Panc1 (cell line): Measurements from ENCODE around the gene SAMD4B. TPM values are rescaled to one million over a fixed set of nuclear protein-coding genes. Genes with fewer than 3 reads are reported as not detected.

Source experiments
- ATAC-seq: fragments of 200-7000 bp; cut with Tn5 transposase; 2 replicates; pipeline ENCODE4 v1.9.1; 2020; ENCODE audit warnings: mild to moderate bottlenecking, moderate library complexity
- BruUV-seq: library from RNA; stranded (reverse); fragments of 400-500 nt; replicated peaks from 2 replicates; lab custom pipeline; 2021; lab: Mats Ljungman, UMichigan
- CTCF ChIA-PET: fragments of 300-600 bp; sonication (Branson Sonifier 250); formaldehyde crosslinking; loops from one replicate; lab custom pipeline; 2022; ENCODE audit warnings: antibody characterized with exemption; lab: Charles Lee
- POLR2A ChIA-PET: fragments of 300-600 bp; sonication (Branson Sonifier 250); formaldehyde crosslinking; loops from one replicate; lab custom pipeline; 2022; ENCODE audit warnings: antibody characterized with exemption; lab: Charles Lee
- DNase-seq: peaks from one replicate; pipeline ENCODE4 v3.0.0-alpha.2; 2010; ENCODE audit warnings: low read depth, low spot score
- H3K27ac ChIP-seq: 2 replicates; pipeline ENCODE4 v1.5.1; 2011; ENCODE audit warnings: mild to moderate bottlenecking, low read length, inconsistent platforms
- H3K27me3 ChIP-seq: fragments of 200-500 bp; sonication (Bioruptor generic); 2 replicates; pipeline ENCODE4 v1.6.0; 2014; ENCODE audit warnings: low read length, inconsistent platforms; ENCODE audit not compliant: control insufficient read depth, insufficient read depth
- H3K36me3 ChIP-seq: fragments of 200-500 bp; sonication (Bioruptor generic); 2 replicates; pipeline ENCODE4 v1.5.1; 2014; ENCODE audit warnings: inconsistent platforms, mild to moderate bottlenecking, low read length, moderate library complexity; ENCODE audit not compliant: control insufficient read depth, insufficient read depth
- H3K4me1 ChIP-seq: 2 replicates; pipeline ENCODE4 v1.5.1; 2011; ENCODE audit warnings: inconsistent platforms, mild to moderate bottlenecking, low read length, moderate library complexity; ENCODE audit not compliant: control insufficient read depth, insufficient read depth
- H3K4me3 ChIP-seq, 2 experiments: 2 replicates each; pipeline ENCODE4 v1.5.1; 2011 to 2012; ENCODE audit warnings: low read depth in 2 of 2, low read length in 2 of 2, mild to moderate bottlenecking in 2 of 2, inconsistent platforms in 1 of 2, moderate library complexity in 1 of 2
- H3K9me3 ChIP-seq: fragments of 200-500 bp; sonication (Bioruptor generic); 2 replicates; pipeline ENCODE4 v1.5.1; 2014; ENCODE audit warnings: low read depth, mild to moderate bottlenecking, inconsistent platforms, low read length, moderate library complexity; ENCODE audit not compliant: control insufficient read depth, insufficient read depth
- POLR2AphosphoS5 ChIP-seq: IDR thresholded peaks from 2 replicates; pipeline ENCODE4 v1.6.1; 2012; ENCODE audit warnings: mild to moderate bottlenecking, low read depth, low read length, moderate library complexity
- SIN3A ChIP-seq: IDR thresholded peaks from 2 replicates; pipeline ENCODE4 v1.6.1; 2012; ENCODE audit warnings: low read depth, mild to moderate bottlenecking, low read length, moderate library complexity, borderline replicate concordance; ENCODE audit not compliant: insufficient read depth
- TCF7L2 ChIP-seq: IDR thresholded peaks from 2 replicates; pipeline ENCODE4 v1.6.1; 2011; ENCODE audit warnings: mild to moderate bottlenecking, low read depth, low read length, inconsistent platforms
- in situ Hi-C: cut with HindIII; loops from 2 replicates; pipeline ENCODE4 v1.10.0; 2016; ENCODE audit warnings: low sequenced_read_pairs, low pct_unique_long_range_greater_than_20kb
- intact Hi-C: fragments of 100-400 bp; cut with micrococcal nuclease; formaldehyde crosslinking; loops from one replicate; pipeline ENCODE4 v1.10.0; 2022; ENCODE audit not compliant: unreplicated experiment
- total RNA-seq: library from RNA; stranded (reverse); gene quantifications from one replicate; pipeline ENCODE4 v1.2.1, GENCODE V29; 2021; ENCODE audit not compliant: unreplicated experiment
- TF ChIP-seq, protein P1 (sequence below): fragments of 450-650 bp; IDR thresholded peaks from 2 replicates; pipeline ENCODE4 v1.5.1; 2017; ENCODE audit warnings: mild to moderate bottlenecking
- TF ChIP-seq, protein P2 (sequence below), 2 experiments: IDR thresholded peaks; 2 replicates each; pipeline ENCODE4 v1.6.1; 2011 to 2012; ENCODE audit warnings: low read depth in 2 of 2, control low read depth in 1 of 2, low read length in 1 of 2, mild to moderate bottlenecking in 1 of 2, moderate library complexity in 1 of 2; ENCODE audit not compliant: insufficient read depth in 1 of 2

The SAMD4B gene
- total RNA-seq, 1 experiment from 2014 or later: 1,339 TPM

DNA sequence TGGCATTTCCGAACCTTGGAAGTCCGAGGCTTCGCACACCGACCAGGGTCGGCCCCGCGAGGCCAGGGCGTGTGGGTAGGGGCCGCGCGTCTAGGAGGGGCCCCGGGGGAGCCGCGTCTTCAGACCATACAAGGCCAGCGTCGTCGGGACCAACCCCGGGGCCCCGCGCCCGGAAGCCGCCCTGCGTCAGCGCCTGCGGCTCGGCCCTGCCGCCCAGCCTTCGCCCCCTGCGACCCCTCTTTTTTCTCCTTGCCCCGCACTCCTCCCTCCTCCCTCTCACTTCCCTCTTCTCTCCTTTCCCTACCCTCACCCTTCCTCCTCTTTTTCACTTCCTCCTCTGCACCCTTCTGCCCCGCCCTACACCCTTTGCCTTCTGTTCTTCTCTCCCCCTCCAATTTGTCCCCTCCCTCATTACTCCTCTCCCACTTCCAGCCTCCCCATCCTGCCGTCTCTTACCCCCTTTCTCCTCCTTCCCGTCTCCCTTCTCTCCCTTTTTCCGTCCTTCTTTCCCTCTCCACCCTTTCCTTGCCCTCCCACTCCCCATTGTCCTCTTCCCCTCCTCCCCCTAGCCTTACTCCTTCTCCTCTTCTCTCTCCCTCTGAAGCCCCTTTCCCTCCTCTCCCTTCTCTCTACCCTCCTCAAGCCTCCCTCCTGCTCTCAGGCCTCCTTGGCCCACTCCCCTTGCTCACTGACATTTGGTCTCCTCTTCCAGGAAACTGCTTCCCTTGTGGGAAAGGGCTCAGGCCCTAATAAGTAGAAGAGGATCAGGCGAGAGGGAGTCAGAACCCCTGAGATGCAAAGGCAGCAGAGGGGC, 68.0 kb downstream of the SAMD4B start:
- H3K9me3 ChIP-seq: no peaks in the 10 kb centered on the region
- peak overlapping the region; percentile 42 to 55 for H3K4me3 ChIP-seq
- TF ChIP-seq TCF7L2 (no peak), POLR2AphosphoS5 (no peak), SIN3A (no peak)
- TF ChIP-seq, protein P1, sequence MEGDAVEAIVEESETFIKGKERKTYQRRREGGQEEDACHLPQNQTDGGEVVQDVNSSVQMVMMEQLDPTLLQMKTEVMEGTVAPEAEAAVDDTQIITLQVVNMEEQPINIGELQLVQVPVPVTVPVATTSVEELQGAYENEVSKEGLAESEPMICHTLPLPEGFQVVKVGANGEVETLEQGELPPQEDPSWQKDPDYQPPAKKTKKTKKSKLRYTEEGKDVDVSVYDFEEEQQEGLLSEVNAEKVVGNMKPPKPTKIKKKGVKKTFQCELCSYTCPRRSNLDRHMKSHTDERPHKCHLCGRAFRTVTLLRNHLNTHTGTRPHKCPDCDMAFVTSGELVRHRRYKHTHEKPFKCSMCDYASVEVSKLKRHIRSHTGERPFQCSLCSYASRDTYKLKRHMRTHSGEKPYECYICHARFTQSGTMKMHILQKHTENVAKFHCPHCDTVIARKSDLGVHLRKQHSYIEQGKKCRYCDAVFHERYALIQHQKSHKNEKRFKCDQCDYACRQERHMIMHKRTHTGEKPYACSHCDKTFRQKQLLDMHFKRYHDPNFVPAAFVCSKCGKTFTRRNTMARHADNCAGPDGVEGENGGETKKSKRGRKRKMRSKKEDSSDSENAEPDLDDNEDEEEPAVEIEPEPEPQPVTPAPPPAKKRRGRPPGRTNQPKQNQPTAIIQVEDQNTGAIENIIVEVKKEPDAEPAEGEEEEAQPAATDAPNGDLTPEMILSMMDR: no peak
- TF ChIP-seq, protein P2, sequence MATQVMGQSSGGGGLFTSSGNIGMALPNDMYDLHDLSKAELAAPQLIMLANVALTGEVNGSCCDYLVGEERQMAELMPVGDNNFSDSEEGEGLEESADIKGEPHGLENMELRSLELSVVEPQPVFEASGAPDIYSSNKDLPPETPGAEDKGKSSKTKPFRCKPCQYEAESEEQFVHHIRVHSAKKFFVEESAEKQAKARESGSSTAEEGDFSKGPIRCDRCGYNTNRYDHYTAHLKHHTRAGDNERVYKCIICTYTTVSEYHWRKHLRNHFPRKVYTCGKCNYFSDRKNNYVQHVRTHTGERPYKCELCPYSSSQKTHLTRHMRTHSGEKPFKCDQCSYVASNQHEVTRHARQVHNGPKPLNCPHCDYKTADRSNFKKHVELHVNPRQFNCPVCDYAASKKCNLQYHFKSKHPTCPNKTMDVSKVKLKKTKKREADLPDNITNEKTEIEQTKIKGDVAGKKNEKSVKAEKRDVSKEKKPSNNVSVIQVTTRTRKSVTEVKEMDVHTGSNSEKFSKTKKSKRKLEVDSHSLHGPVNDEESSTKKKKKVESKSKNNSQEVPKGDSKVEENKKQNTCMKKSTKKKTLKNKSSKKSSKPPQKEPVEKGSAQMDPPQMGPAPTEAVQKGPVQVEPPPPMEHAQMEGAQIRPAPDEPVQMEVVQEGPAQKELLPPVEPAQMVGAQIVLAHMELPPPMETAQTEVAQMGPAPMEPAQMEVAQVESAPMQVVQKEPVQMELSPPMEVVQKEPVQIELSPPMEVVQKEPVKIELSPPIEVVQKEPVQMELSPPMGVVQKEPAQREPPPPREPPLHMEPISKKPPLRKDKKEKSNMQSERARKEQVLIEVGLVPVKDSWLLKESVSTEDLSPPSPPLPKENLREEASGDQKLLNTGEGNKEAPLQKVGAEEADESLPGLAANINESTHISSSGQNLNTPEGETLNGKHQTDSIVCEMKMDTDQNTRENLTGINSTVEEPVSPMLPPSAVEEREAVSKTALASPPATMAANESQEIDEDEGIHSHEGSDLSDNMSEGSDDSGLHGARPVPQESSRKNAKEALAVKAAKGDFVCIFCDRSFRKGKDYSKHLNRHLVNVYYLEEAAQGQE (IDR thresholded peaks at IDR 0.05; ENCODE audit: insufficient read depth in 1 of 2, low read depth in 2 of 2, low read length in 1 of 2): no peak
- ChIA-PET CTCF (interaction anchor here (0.9 to 4.6 kb wide), 2 partner anchors 13 to 30 kb away, joined by 3 to 144 read pairs; no protein-coding TSS in a partner anchor), POLR2A (interaction anchor here (2.3 to 15.7 kb wide), 4 partner anchors 9 to 23 kb away, joined by 35 to 524 read pairs (median 123); partner anchors contain the start of genes MED29, PAF1 and RPS16)
- intact Hi-C loops (loop anchor here (2.0 to 10.0 kb wide), 3 partner anchors 81 to 435 kb away; partner anchors contain the start of gene FBXO17), in situ Hi-C loops (no loop called here)
- H3K27ac ChIP-seq: peak overlapping the region; percentile 92
- ATAC-seq (peak; percentile 5), DNase-seq (no peak)
- H3K36me3 ChIP-seq: peaks cover 10% of the 10 kb centered on the region
- H3K4me1 ChIP-seq: peaks cover 58% of the 10 kb centered on the region
- H3K27me3 ChIP-seq: no peaks in the 10 kb centered on the region
- no TSS peak for BruUV-seq

DNA sequence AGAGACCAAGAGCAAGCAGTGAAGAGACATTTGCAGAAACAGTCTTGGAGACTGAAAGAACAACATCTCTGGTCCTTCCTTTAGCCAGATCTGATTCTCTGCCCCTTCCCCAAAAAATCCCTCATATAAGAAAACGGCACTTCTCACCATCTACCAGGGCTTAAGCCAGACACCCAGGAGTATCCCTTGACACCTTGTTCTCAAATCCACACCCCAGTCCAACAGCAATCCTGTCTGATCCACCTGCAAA, 68.5 kb downstream of the SAMD4B start:
- TF ChIP-seq TCF7L2 (no peak), POLR2AphosphoS5 (no peak), SIN3A (no peak)
- TF ChIP-seq, protein P1: no peak
- TF ChIP-seq, protein P2 (IDR thresholded peaks at IDR 0.05; ENCODE audit: insufficient read depth in 1 of 2, low read depth in 2 of 2, low read length in 1 of 2): no peak
- ChIA-PET CTCF (interaction anchor here (0.9 to 6.8 kb wide), 9 partner anchors 7 to 125 kb away, joined by 4 to 280 read pairs (median 13); partner anchors contain the start of genes MED29, PAF1 and RPS16), POLR2A (interaction anchor here (1.0 to 2.3 kb wide), 9 partner anchors 10 to 64 kb away, joined by 7 to 41 read pairs (median 28); partner anchors contain the start of genes MED29, PAF1 and RPS16)
- peaks cover 13% of the 10 kb centered on the region for H3K36me3 ChIP-seq
- DNase-seq: no peak
- peaks cover 58% of the 10 kb centered on the region for H3K4me1 ChIP-seq
- H3K9me3 ChIP-seq: no peaks in the 10 kb centered on the region
- ATAC-seq: no peak
- in situ Hi-C loops (no loop called here), intact Hi-C loops (loop anchor here (1.0 to 10.0 kb wide), 4 partner anchors 13 to 436 kb away; partner anchors contain the start of gene FBXO17)
- H3K27ac ChIP-seq: peak overlapping the region; percentile 92
- H3K27me3 ChIP-seq: no peaks in the 10 kb centered on the region
- peak overlapping the region in 1 of 2 experiments; percentile 55; a peak in 2 of 4 replicates for H3K4me3 ChIP-seq
- no TSS peak for BruUV-seq
